GM10847 (cell line): ENCODE data around the gene KLHL40.

Experiments
- POLR2A ChIP-seq: IDR thresholded peaks from 2 replicates; pipeline ENCODE4 v1.6.1; 2011; ENCODE audit not compliant: insufficient read length; ENCODE audit errors: extremely low read depth

Gene KLHL40

GRCh38 chr3:42702066-42702951, 17.0 kb downstream of the KLHL40 start, which contains the start of gene HHATL:
TSS of gene HHATL (minus strand) at chr3:42702798. CDS start at chr3:42700826, 1,972 bp downstream.
- TF ChIP-seq POLR2A = no peak

DNA sequence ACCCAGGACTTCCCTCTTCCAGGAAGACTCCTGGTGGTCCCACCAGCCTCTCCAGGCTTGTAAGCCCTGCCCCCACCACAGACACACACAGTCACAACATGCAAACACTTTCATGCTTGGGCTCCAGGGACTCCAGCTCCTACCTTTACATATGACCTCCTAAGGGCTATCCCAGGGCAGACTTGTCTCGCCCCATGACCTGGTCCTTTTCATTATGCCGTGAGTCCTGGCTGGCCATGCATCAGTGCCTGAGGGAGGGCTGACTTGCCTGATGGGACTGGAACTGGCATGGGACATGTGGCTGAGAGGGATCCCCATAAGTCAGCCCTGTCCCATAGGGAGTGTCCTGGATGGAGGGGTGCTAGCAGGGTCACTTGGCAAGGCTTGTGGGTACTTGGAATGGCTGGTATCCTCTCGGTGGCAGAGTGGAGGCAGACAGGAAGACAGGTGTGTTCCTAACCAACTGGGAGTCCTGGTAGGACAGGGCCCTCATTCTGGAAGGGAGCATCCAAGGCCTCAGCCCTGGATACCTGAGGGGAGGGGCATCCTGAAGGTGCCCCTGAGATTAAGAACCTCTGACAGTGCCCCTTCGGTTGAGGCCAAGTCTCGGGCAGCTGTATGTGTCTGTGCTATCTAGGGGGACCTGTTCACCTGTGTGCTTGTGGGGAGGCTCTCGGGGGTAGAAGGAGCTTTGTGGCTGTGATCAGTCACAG, 17.8 kb downstream of the KLHL40 start:
- TF ChIP-seq POLR2A = no peak

- no peak for TF ChIP-seq POLR2A
Observed at GRCh38 chr3:42703695-42704025, 18.3 kb downstream of the KLHL40 start.

DNA sequence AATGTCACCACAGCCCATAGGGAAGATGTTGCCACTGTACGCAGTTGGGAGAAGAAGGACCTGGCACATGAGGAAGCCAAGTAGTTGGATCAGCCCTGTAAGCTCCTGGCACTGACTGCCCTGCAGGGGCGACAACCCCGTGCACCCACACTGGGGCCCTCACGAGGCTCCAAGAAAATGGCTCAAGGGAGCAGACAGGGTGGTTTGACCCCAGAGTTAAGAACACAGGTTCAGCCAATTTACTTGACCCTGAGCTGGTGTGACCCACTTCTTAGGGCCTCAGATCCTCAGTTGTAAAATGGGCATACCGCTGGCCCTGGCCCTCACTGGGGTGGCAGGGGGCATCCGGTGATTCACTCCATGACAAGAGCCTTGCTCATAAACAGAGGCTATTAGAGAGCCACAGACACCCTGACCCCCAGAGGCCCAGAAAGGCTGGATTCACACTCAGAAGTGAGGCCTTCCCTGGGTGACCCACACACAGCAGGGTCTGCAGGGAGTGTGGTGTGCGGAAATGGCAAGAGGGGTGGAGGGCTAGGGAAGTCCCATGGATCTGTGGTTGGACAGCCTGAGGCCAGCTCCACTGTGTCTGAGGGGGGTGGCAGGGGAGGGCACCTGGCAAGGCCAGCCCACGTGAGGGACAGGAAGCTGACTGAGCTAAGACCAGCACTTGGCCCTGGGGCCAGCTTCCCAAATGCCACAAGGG, 19.0 kb downstream of the KLHL40 start:
- no peak for TF ChIP-seq POLR2A

DNA sequence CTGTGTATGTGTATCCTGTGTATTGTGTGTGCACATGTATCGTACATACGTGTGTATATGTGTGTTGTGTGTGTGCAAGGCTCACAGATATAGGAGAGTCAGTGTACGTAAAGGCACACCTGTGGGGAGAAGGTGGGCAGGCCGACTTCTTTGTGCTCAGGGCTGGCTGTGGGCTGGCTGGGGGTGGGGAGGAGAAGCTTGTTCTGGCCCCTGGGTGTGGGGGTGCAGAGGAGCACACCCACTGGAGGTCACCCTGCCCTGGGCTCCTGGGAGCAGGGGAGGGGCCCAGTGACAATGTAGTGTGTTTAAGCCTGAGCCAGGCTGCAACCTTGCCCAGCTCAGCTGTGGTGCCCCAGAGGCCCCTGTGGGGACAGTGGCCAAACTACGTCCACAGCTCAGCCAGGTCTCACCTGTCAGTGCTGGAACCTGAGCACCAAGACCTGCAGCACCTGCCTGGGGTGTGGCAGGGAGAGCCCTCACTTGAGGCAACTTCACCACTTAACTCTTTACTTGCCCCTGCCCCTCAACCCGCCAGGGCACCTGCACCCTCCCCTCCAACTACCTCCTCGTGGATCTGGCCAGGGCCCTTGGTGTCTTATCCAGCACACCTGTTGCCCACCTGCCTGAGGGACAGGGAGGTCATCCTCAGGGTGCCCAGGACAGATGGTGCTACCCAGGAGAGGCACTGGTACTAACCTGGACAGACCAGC, 19.9 kb downstream of the KLHL40 start:
- no peak for TF ChIP-seq POLR2A

GRCh38 chr3:42705962-42706585, 20.7 kb downstream of the KLHL40 start:
- TF ChIP-seq POLR2A = no peak

GRCh38 chr3:42706721-42707619, 21.6 kb downstream of the KLHL40 start:
- no peak for TF ChIP-seq POLR2A

DNA sequence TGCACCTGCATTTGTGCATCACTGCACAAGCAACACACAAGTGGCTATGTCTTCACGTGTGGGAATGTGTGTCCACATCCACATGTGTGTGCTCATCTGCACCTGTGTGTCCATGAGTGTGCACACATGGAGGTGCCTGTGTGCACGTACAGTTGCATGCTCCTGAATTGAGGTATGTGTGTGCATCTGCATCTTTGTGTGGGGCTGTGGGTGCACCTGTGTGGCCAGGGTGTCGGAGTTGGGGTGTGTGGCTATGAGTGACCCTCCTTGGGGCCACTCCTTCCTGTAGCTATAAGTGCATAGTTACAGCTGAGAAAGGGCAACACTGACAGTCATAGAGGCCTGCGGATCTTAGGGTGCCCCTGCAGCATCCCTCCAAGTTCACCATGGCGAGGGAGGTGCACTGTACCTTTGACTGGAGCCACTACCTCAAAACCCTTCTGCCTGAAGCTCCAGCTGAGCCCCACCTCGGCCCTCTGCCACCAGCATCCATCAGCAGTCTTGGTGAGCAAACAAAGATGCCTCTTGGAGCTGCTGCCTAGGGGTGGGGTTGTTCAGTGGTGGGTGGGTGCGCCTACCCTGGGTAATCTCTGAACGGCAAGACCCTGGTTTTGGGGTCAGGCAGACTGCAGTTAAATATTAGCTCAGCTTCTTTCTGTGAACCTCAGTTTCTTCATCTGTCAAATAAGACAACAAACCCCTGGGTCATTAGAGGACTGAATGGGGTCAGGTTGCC, 22.5 kb downstream of the KLHL40 start:
- TF ChIP-seq POLR2A = no peak

- TF ChIP-seq POLR2A = no peak
Observed at GRCh38 chr3:42708611-42709151, 23.3 kb downstream of the KLHL40 start.

GRCh38 chr3:42709621-42710020, 24.3 kb downstream of the KLHL40 start:
- no peak for TF ChIP-seq POLR2A

DNA sequence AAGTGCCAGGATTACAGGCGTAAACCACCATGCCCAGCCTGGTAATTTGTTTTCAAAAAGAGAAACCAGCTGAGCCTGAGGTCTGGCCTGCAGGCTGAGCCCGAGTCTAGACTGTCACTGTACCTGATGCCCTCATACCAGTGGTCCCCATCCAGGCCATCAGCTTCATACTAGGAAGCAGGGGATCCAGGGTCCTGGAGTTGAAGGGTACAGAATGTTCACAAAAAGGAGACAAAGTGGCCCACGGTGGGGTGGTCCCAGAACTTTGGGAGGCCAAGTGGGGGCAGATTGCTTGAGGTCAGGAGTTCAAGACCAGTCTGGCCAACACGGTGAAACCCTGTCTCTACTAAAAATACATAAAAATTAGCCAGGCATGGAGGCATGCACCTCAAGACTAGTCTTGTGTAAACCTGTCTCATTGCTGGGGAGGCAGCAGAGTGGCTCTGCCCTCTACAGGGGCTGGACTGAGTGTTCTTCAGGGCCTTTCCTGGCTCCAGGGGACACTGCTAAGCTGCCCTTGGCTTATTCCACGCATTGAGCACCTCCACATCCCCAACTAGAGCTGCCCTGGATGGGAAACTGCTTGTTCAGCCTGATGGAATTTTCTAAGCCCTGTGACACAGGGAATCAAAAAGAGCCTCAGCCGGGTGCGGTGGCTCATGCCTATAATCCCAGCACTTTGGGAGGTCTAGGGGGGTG, 25.1 kb downstream of the KLHL40 start:
- no peak for TF ChIP-seq POLR2A
